ENCODE data around the gene METTL16.

GRCh38 chr17:2419486-2419885 lies 92.2 kb downstream of the METTL16 start:
- TF ChIP-seq CTCF (conservative IDR thresholded peaks at IDR 0.05) (no peak), ZFX (IDR thresholded peaks at IDR 0.05) (no peak)

Data from C4-2B (cell line).